SK-N-SH (cell line): Measurements from ENCODE around the gene WDR86. TPM values are rescaled to one million over a fixed set of nuclear protein-coding genes. Genes with fewer than 3 reads are reported as not detected.

Experiments
- CTCF ChIA-PET: fragments of 300-600, 350-600 bp; formaldehyde crosslinking; extraction: SDS; loops from one replicate; lab custom pipeline; 2021; lab: Yijun Ruan, JAX
- POLR2A ChIA-PET: fragments of 350-600 bp; sonication (Branson Sonifier 250); formaldehyde crosslinking; extraction: SDS; loops from one replicate; lab custom pipeline; 2020; ENCODE audit warnings: antibody characterized with exemption, inconsistent platforms; lab: Yijun Ruan, JAX
- DNase-seq: peaks from one replicate; pipeline ENCODE4 v3.0.0; 2012
- H2AFZ ChIP-seq: fragments of 200-600 bp; sonication (generic); 2 replicates; pipeline ENCODE4 v1.8.1; 2016; ENCODE audit warnings: antibody characterized with exemption, mild to moderate bottlenecking, low read depth
- H3F3A ChIP-seq: fragments of 200-600 bp; sonication (generic); replicated peaks from 2 replicates; pipeline ENCODE3; 2016; ENCODE audit warnings: antibody characterized with exemption, mild to moderate bottlenecking; ENCODE audit not compliant: insufficient read depth
- H3K27ac ChIP-seq, 2 experiments: fragments of 200-500 bp in 1 of 2; fragments of 200-600 bp in 1 of 2; sonication (Bioruptor generic) in 1 of 2; sonication (generic), shearing (Covaris generic) in 1 of 2; 2 replicates each; pipeline versions ENCODE4 v1.5.1 to v1.6.1; 2014 to 2016; ENCODE audit warnings: low read depth in 2 of 2, inconsistent platforms in 1 of 2, low read length in 1 of 2, mild to moderate bottlenecking in 1 of 2, mixed read lengths in 1 of 2
- H3K27me3 ChIP-seq: fragments of 200-600 bp; sonication (generic), shearing (Covaris generic); 2 replicates; pipeline ENCODE4 v1.6.1; 2016; ENCODE audit warnings: mixed run types; ENCODE audit not compliant: insufficient read depth
- H3K36me3 ChIP-seq, 2 experiments: fragments of 200-500 bp in 1 of 2; fragments of 200-600 bp in 1 of 2; sonication (Bioruptor generic) in 1 of 2; sonication (generic) in 1 of 2; replicated peaks in 1 of 2; 2 replicates each; pipeline versions ENCODE3 to v1.5.1; 2014 to 2016; ENCODE audit warnings: low read length in 1 of 2, mild to moderate bottlenecking in 1 of 2; ENCODE audit not compliant: insufficient read depth in 2 of 2, control insufficient read depth in 1 of 2
- H3K4me1 ChIP-seq, 2 experiments: fragments of 200-500 bp in 1 of 2; fragments of 200-600 bp in 1 of 2; sonication (Bioruptor generic) in 1 of 2; sonication (generic), shearing (Covaris generic) in 1 of 2; 2 replicates each; pipeline versions ENCODE4 v1.5.1 to v1.6.1; 2014 to 2016; ENCODE audit warnings: low read depth in 1 of 2, low read length in 1 of 2, mixed run types in 1 of 2; ENCODE audit not compliant: insufficient read depth in 2 of 2, control insufficient read depth in 1 of 2
- H3K4me2 ChIP-seq: fragments of 200-600 bp; sonication (generic), shearing (Covaris generic); 2 replicates; pipeline ENCODE4 v1.6.1; 2017; ENCODE audit warnings: mixed run types
- H3K4me3 ChIP-seq, 2 experiments: fragments of 200-500 bp in 1 of 2; fragments of 200-600 bp in 1 of 2; sonication (Bioruptor generic) in 1 of 2; sonication (generic), shearing (Covaris generic) in 1 of 2; 2 replicates each; pipeline versions ENCODE4 v1.5.1 to v1.8.1; 2014 to 2016; ENCODE audit warnings: low read depth in 2 of 2, inconsistent platforms in 1 of 2, low read length in 1 of 2, mild to moderate bottlenecking in 1 of 2, mixed read lengths in 1 of 2, moderate library complexity in 1 of 2
- H3K79me2 ChIP-seq: fragments of 200-600 bp; sonication (generic); 2 replicates; pipeline ENCODE4 v1.8.1; 2017; ENCODE audit warnings: mild to moderate bottlenecking; ENCODE audit not compliant: insufficient read depth
- H3K9ac ChIP-seq: fragments of 200-600 bp; sonication (generic); 2 replicates; pipeline ENCODE4 v1.6.1; 2017; ENCODE audit warnings: mixed run types
- H3K9me2 ChIP-seq: fragments of 200-600 bp; sonication (generic); 2 replicates; pipeline ENCODE4 v1.6.1; 2017; ENCODE audit warnings: mixed run types
- H3K9me3 ChIP-seq: fragments of 200-600 bp; sonication (generic); 2 replicates; pipeline ENCODE4 v1.6.1; 2017; ENCODE audit warnings: mixed run types, mild to moderate bottlenecking, moderate library complexity
- H4K20me1 ChIP-seq: fragments of 200-600 bp; sonication (generic); 2 replicates; pipeline ENCODE4 v1.6.1; 2017; ENCODE audit warnings: mild to moderate bottlenecking, mixed run types; ENCODE audit not compliant: insufficient read depth
- CTCF ChIP-seq: fragments of 200-600 bp; sonication (generic); IDR thresholded peaks from 2 replicates; pipeline ENCODE4 v1.6.1; 2017; ENCODE audit warnings: antibody characterized with exemption, mild to moderate bottlenecking, moderate library complexity
- EZH2phosphoT487 ChIP-seq: fragments of 200-600 bp; sonication (generic); IDR thresholded peaks from 2 replicates; pipeline ENCODE4 v1.6.1; 2017; ENCODE audit warnings: low read depth, mixed run types, mild to moderate bottlenecking, antibody characterized with exemption, moderate library complexity, borderline replicate concordance
- FOXJ3 ChIP-seq: sonication (generic); formaldehyde crosslinking; IDR thresholded peaks from 2 replicates; pipeline ENCODE4 v1.5.1; 2020; ENCODE audit warnings: mild to moderate bottlenecking, missing genetic modification reagents
- MXI1 ChIP-seq: IDR thresholded peaks from 2 replicates; pipeline ENCODE4 v1.6.1; 2012; ENCODE audit warnings: mild to moderate bottlenecking, low read depth, low read length, improper control_type of control experiment
- NFIC ChIP-seq: IDR thresholded peaks from 2 replicates; pipeline ENCODE4 v1.4.0; 2012; ENCODE audit warnings: borderline replicate concordance
- TAF1 ChIP-seq: IDR thresholded peaks from 2 replicates; pipeline ENCODE4 v1.6.1; 2012; ENCODE audit warnings: low read depth, mild to moderate bottlenecking, low read length, moderate library complexity, borderline replicate concordance
- USF2 ChIP-seq: fragments of 150-350 bp; IDR thresholded peaks from 2 replicates; pipeline ENCODE4 v1.6.1; 2017; ENCODE audit warnings: antibody characterized with exemption, low read length, low read depth, borderline replicate concordance
- YY1 ChIP-seq: IDR thresholded peaks from 2 replicates; pipeline ENCODE4 v1.4.0; 2012; ENCODE audit warnings: low read depth, mild to moderate bottlenecking
- ZBTB33 ChIP-seq: IDR thresholded peaks from 2 replicates; pipeline ENCODE4 v1.4.0; 2012; ENCODE audit warnings: low read depth, borderline replicate concordance
- WGBS: methylation state at CpG from one replicate; pipeline ENCODE4 v1.1.6; 2017; ENCODE audit warnings: low lambda C conversion rate; 5-methylcytosine and 5-hydroxymethylcytosine counted together
- polyA plus RNA-seq, 3 experiments: library from polyadenylated mRNA; depleted of rRNA; stranded (reverse); fragments of >200 nt; gene quantifications; 2 replicates each; pipeline ENCODE4 v1.2.3, GENCODE V29; 2012
- TF ChIP-seq, protein P1 (sequence below): IDR thresholded peaks from 2 replicates; pipeline ENCODE4 v1.6.1; 2012; ENCODE audit warnings: mild to moderate bottlenecking, low read depth, low read length, moderate library complexity

WDR86 gene
- polyA plus RNA-seq, 1 of the 3 experiments (the other 2 are of a cell fraction): 1.0 TPM

GRCh38 chr7:151389768-151390597 is 19.9 kb downstream of the WDR86 start:
- H3K79me2 ChIP-seq: no peaks in the 10 kb centered on the region
- CTCF ChIA-PET: interaction anchor here (0.9 to 1.4 kb wide), 6 partner anchors 13 to 369 kb away, joined by 3 to 5 read pairs (median 3); partner anchors contain the start of gene WDR86

More at GRCh38 chr7:151389768-151390597, 19.9 kb downstream of the WDR86 start:
- POLR2A ChIA-PET: no interaction called here
- no peak overlapping the region for H3K27ac ChIP-seq
- H3K4me1 ChIP-seq: peaks cover 0 to 7% of the 10 kb centered on the region in 2 experiments; a peak in 1 of 4 replicates
- no peak overlapping the region for H3K4me3 ChIP-seq
- no peak for DNase-seq
- H3F3A ChIP-seq: no peaks in the 10 kb centered on the region
- no peak overlapping the region for H3K4me2 ChIP-seq
- H3K36me3 ChIP-seq: no peaks in the 10 kb centered on the region
- no peak overlapping the region for H2AFZ ChIP-seq
- H3K9me3 ChIP-seq: no peaks in the 10 kb centered on the region
- peaks cover 22% of the 10 kb centered on the region for H3K27me3 ChIP-seq
- H3K9me2 ChIP-seq: no peaks in the 10 kb centered on the region
- TF ChIP-seq NFIC (no peak), YY1 (no peak), USF2 (no peak), EZH2phosphoT487 (no peak), ZBTB33 (no peak), FOXJ3 (CRISPR knock-in tag) (no peak), MXI1 (no peak), CTCF (no peak), TAF1 (no peak)
- TF ChIP-seq, protein P1, sequence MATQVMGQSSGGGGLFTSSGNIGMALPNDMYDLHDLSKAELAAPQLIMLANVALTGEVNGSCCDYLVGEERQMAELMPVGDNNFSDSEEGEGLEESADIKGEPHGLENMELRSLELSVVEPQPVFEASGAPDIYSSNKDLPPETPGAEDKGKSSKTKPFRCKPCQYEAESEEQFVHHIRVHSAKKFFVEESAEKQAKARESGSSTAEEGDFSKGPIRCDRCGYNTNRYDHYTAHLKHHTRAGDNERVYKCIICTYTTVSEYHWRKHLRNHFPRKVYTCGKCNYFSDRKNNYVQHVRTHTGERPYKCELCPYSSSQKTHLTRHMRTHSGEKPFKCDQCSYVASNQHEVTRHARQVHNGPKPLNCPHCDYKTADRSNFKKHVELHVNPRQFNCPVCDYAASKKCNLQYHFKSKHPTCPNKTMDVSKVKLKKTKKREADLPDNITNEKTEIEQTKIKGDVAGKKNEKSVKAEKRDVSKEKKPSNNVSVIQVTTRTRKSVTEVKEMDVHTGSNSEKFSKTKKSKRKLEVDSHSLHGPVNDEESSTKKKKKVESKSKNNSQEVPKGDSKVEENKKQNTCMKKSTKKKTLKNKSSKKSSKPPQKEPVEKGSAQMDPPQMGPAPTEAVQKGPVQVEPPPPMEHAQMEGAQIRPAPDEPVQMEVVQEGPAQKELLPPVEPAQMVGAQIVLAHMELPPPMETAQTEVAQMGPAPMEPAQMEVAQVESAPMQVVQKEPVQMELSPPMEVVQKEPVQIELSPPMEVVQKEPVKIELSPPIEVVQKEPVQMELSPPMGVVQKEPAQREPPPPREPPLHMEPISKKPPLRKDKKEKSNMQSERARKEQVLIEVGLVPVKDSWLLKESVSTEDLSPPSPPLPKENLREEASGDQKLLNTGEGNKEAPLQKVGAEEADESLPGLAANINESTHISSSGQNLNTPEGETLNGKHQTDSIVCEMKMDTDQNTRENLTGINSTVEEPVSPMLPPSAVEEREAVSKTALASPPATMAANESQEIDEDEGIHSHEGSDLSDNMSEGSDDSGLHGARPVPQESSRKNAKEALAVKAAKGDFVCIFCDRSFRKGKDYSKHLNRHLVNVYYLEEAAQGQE: no peak
- no peaks in the 10 kb centered on the region for H4K20me1 ChIP-seq
- H3K9ac ChIP-seq: no peak overlapping the region
- WGBS: 73% methylated on average over 24 of the region's 24 CpGs
